Neural cell (in vitro differentiated cells): Measurements from ENCODE around the gene PLEKHM3. TPM values are rescaled to one million over a fixed set of nuclear protein-coding genes. Genes with fewer than 3 reads are reported as not detected.
"Not testable (repeated sequence)": the region's sequence is repeated elsewhere in the genome, so short reads cannot be mapped to it uniquely, and the experiment has no call there.

ENCODE experiments used
- H2AFZ ChIP-seq: fragments of 200-600, 300-800 bp; sonication (generic), shearing (Covaris generic); 2 replicates; pipeline ENCODE4 v1.6.0; 2014; ENCODE audit warnings: low read depth, mild to moderate bottlenecking, antibody characterized with exemption, low read length, moderate library complexity
- H3F3A ChIP-seq: fragments of 200-600 bp; shearing (Covaris generic); 2 replicates; pipeline ENCODE4 v1.6.1; 2016; ENCODE audit warnings: mild to moderate bottlenecking, moderate library complexity, mixed read lengths, antibody characterized with exemption, low read length; ENCODE audit not compliant: insufficient read depth, poor library complexity, severe bottlenecking
- H3K27ac ChIP-seq: fragments of 200-600, 300-800 bp; sonication (generic), shearing (Covaris generic); 2 replicates; pipeline ENCODE4 v1.5.1; 2014; ENCODE audit warnings: mild to moderate bottlenecking, low read length, moderate library complexity
- H3K27me3 ChIP-seq: fragments of 300-800, 200-600 bp; sonication (generic), shearing (Covaris generic); 2 replicates; pipeline ENCODE4 v1.6.0; 2014; ENCODE audit warnings: mild to moderate bottlenecking, low read depth, low read length, moderate library complexity; ENCODE audit not compliant: insufficient read depth
- H3K36me3 ChIP-seq: fragments of 300-800, 200-600 bp; sonication (generic), shearing (Covaris generic); 2 replicates; pipeline ENCODE4 v1.5.1; 2014; ENCODE audit warnings: mild to moderate bottlenecking, antibody characterized with exemption, low read length, moderate library complexity; ENCODE audit not compliant: insufficient read depth
- H3K4me2 ChIP-seq: fragments of 300-800, 200-600 bp; sonication (generic), shearing (Covaris generic); 2 replicates; pipeline ENCODE4 v1.6.0; 2014; ENCODE audit warnings: mild to moderate bottlenecking, low read length
- H3K4me3 ChIP-seq: fragments of 300-800, 200-600 bp; sonication (generic), shearing (Covaris generic); 2 replicates; pipeline ENCODE4 v1.5.1; 2014; ENCODE audit warnings: mild to moderate bottlenecking, low read length, moderate library complexity
- H3K79me2 ChIP-seq: fragments of 200-600 bp; shearing (Covaris generic); replicated peaks from 2 replicates; pipeline ENCODE4 v1.6.0; 2014; ENCODE audit warnings: mild to moderate bottlenecking, low read length, moderate library complexity; ENCODE audit not compliant: insufficient read depth
- H3K9ac ChIP-seq: fragments of 300-800, 200-600 bp; sonication (generic), shearing (Covaris generic); 2 replicates; pipeline ENCODE4 v1.6.1; 2016; ENCODE audit warnings: mild to moderate bottlenecking, low read length, mixed read lengths
- H3K9me2 ChIP-seq: fragments of 200-600 bp; shearing (Covaris generic); 2 replicates; pipeline ENCODE4 v1.6.1; 2016; ENCODE audit warnings: mild to moderate bottlenecking, low read length, mixed read lengths; ENCODE audit not compliant: insufficient read depth
- H3K9me3 ChIP-seq: fragments of 200-600, 300-800 bp; sonication (generic), shearing (Covaris generic); 2 replicates; pipeline ENCODE4 v1.6.1; 2016; ENCODE audit warnings: mild to moderate bottlenecking, mixed run types, low read length, moderate library complexity, mixed read lengths
- H4K20me1 ChIP-seq: fragments of 200-600 bp; shearing (Covaris generic); 2 replicates; pipeline ENCODE4 v1.6.1; 2016; ENCODE audit warnings: mild to moderate bottlenecking, mixed run types; ENCODE audit not compliant: insufficient read depth
- EP300 ChIP-seq: fragments of 450-650 bp; conservative IDR thresholded peaks from 2 replicates; pipeline ENCODE4 v1.6.1; 2014; ENCODE audit warnings: antibody characterized with exemption, mild to moderate bottlenecking, moderate library complexity; ENCODE audit not compliant: poor library complexity, severe bottlenecking
- EZH2 ChIP-seq: fragments of 200-600, 300-800 bp; shearing (Covaris generic), sonication (generic); IDR thresholded peaks from 2 replicates; pipeline ENCODE4 v1.6.1; 2014; ENCODE audit warnings: antibody characterized with exemption, low read length, borderline replicate concordance, mild to moderate bottlenecking; ENCODE audit not compliant: insufficient read depth, poor library complexity, severe bottlenecking
- MXI1 ChIP-seq: fragments of 450-650 bp; conservative IDR thresholded peaks from 2 replicates; pipeline ENCODE4 v1.6.1; 2014; ENCODE audit warnings: antibody characterized with exemption, mild to moderate bottlenecking; ENCODE audit not compliant: poor library complexity, severe bottlenecking
- POLR2AphosphoS5 ChIP-seq: IDR thresholded peaks from 2 replicates; pipeline ENCODE4 v1.6.1; 2012
- RAD21 ChIP-seq: fragments of 450-650 bp; conservative IDR thresholded peaks from 2 replicates; pipeline ENCODE4 v1.6.1; 2014; ENCODE audit warnings: antibody characterized with exemption, mild to moderate bottlenecking, moderate library complexity
- REST ChIP-seq: IDR thresholded peaks from 2 replicates; pipeline ENCODE4 v1.6.1; 2012; ENCODE audit warnings: borderline replicate concordance
- SMC3 ChIP-seq: fragments of 450-650 bp; conservative IDR thresholded peaks from 2 replicates; pipeline ENCODE4 v1.6.1; 2014; ENCODE audit warnings: antibody characterized with exemption, mild to moderate bottlenecking, moderate library complexity; ENCODE audit not compliant: poor library complexity
- TAF1 ChIP-seq: IDR thresholded peaks from 2 replicates; pipeline ENCODE4 v1.6.1; 2012; ENCODE audit warnings: low read depth
- polyA plus RNA-seq: library from polyadenylated mRNA; depleted of rRNA; stranded (reverse); fragments of >200 nt; gene quantifications from 2 replicates; pipeline ENCODE4 v1.2.3, GENCODE V29; 2014
- TF ChIP-seq, protein P1 (sequence below): fragments of 450-650 bp; IDR thresholded peaks from 2 replicates; pipeline ENCODE4 v1.5.1; 2014; ENCODE audit warnings: antibody characterized with exemption, mild to moderate bottlenecking, moderate library complexity; ENCODE audit not compliant: poor library complexity, severe bottlenecking

PLEKHM3 gene
- polyA plus RNA-seq, 1 donor from 2014 or later = 13.4 TPM

GRCh38 chr2:208020253-208020652 lies 5.1 kb downstream of the PLEKHM3 start:
- no peak overlapping the region for H3K4me3 ChIP-seq
- H3K9me3 ChIP-seq = no peaks in the 10 kb centered on the region
- no peaks in the 10 kb centered on the region for H3F3A ChIP-seq
- no peaks in the 10 kb centered on the region for H4K20me1 ChIP-seq
- no peaks in the 10 kb centered on the region for H3K36me3 ChIP-seq
- H3K9ac ChIP-seq = no peak overlapping the region
- H3K4me2 ChIP-seq = no peak overlapping the region
- no peaks in the 10 kb centered on the region for H3K27me3 ChIP-seq
- H3K79me2 ChIP-seq = peaks cover 17% of the 10 kb centered on the region
- TF ChIP-seq RAD21 (no peak), POLR2AphosphoS5 (no peak), REST (no peak), SMC3 (no peak), EP300 (no peak), EZH2 (no peak), TAF1 (no peak), MXI1 (no peak)
- TF ChIP-seq, protein P1, sequence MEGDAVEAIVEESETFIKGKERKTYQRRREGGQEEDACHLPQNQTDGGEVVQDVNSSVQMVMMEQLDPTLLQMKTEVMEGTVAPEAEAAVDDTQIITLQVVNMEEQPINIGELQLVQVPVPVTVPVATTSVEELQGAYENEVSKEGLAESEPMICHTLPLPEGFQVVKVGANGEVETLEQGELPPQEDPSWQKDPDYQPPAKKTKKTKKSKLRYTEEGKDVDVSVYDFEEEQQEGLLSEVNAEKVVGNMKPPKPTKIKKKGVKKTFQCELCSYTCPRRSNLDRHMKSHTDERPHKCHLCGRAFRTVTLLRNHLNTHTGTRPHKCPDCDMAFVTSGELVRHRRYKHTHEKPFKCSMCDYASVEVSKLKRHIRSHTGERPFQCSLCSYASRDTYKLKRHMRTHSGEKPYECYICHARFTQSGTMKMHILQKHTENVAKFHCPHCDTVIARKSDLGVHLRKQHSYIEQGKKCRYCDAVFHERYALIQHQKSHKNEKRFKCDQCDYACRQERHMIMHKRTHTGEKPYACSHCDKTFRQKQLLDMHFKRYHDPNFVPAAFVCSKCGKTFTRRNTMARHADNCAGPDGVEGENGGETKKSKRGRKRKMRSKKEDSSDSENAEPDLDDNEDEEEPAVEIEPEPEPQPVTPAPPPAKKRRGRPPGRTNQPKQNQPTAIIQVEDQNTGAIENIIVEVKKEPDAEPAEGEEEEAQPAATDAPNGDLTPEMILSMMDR = no peak
- no peak overlapping the region for H2AFZ ChIP-seq
- H3K27ac ChIP-seq = no peak overlapping the region
- H3K9me2 ChIP-seq = no peaks in the 10 kb centered on the region

GRCh38 chr2:208018124-208018712 lies 7.1 kb downstream of the PLEKHM3 start:
- H3K27me3 ChIP-seq, H2AFZ ChIP-seq, H3K9me3 ChIP-seq, H3K79me2 ChIP-seq, H3K4me3 ChIP-seq, H3K36me3 ChIP-seq, H3K27ac ChIP-seq, H3F3A ChIP-seq, H3K4me2 ChIP-seq, H3K9me2 ChIP-seq, H4K20me1 ChIP-seq, H3K9ac ChIP-seq: not testable (repeated sequence)

DNA sequence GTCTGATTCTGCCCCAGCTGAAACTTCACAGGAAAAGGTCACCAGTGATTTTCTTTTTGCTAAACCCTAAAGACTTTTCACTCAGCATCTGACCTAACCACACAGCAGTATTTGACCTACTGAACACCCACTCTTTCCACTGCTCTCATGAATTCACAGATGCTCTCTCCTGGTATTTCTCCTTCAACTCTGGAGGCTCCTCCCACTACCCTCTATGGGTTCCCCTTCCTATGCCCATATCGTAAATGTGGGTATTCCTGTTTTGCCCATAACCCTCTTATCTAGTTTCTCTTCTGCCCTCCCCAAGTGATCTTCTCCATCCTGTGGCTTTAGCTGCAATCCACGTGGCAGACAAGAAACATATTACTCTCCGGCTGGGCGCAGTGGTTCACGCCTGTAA lies 7.6 kb downstream of the PLEKHM3 start:
- Histone ChIP-seq H3K9me2 (no peaks in the 10 kb centered on the region), H3K9me3 (no peaks in the 10 kb centered on the region), H3K27me3 (no peaks in the 10 kb centered on the region), H3F3A (no peaks in the 10 kb centered on the region), H4K20me1 (no peaks in the 10 kb centered on the region), H3K36me3 (no peaks in the 10 kb centered on the region), H3K27ac (no peak overlapping the region), H3K4me2 (no peak overlapping the region), H3K4me3 (no peak overlapping the region), H3K9ac (no peak overlapping the region), H2AFZ (no peak overlapping the region), H3K79me2 (no peaks in the 10 kb centered on the region)
- TF ChIP-seq REST = no peak
- no peak for TF ChIP-seq EP300
- TF ChIP-seq, protein P1 = no peak
- TF ChIP-seq SMC3 = no peak
- no peak for TF ChIP-seq TAF1
